Neural progenitor cell (in vitro differentiated cells): Measurements from ENCODE around the gene GRID1.

ENCODE experiments used
- EZH2 ChIP-seq: fragments of 200-600 bp; sonication (generic); IDR thresholded peaks from 2 replicates; pipeline ENCODE4 v1.6.1; 2017; ENCODE audit warnings: antibody characterized with exemption, mild to moderate bottlenecking, moderate library complexity
- EZH2phosphoT487 ChIP-seq: fragments of 200-600 bp; sonication (generic); IDR thresholded peaks from 2 replicates; pipeline ENCODE4 v1.6.1; 2017; ENCODE audit warnings: antibody characterized with exemption
- TF ChIP-seq, protein P1 (sequence below): fragments of 200-600 bp; sonication (generic); IDR thresholded peaks from 2 replicates; pipeline ENCODE4 v1.5.1; 2017; ENCODE audit warnings: antibody characterized with exemption, mild to moderate bottlenecking

DNA sequence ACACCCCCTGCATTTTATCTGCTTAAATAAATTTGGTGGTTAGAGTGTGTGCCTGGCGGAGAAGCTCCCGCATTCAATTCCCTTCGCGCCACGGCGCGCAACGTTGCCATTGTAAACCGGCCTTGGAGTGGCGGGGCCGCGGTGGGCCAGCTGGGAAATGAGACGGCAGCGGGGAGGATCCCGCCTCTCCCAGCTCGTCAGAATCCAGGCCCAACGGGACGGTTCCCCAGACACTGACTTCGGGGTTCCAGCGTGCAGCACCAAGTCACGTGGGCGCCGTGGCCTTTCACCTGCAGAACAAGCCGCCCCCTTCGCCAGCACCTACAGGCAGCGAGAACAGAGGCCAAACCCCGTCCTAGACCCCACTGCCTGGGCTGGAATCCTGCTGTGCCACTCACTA lies 103.4 kb downstream of the GRID1 start:
- TF ChIP-seq, protein P1, sequence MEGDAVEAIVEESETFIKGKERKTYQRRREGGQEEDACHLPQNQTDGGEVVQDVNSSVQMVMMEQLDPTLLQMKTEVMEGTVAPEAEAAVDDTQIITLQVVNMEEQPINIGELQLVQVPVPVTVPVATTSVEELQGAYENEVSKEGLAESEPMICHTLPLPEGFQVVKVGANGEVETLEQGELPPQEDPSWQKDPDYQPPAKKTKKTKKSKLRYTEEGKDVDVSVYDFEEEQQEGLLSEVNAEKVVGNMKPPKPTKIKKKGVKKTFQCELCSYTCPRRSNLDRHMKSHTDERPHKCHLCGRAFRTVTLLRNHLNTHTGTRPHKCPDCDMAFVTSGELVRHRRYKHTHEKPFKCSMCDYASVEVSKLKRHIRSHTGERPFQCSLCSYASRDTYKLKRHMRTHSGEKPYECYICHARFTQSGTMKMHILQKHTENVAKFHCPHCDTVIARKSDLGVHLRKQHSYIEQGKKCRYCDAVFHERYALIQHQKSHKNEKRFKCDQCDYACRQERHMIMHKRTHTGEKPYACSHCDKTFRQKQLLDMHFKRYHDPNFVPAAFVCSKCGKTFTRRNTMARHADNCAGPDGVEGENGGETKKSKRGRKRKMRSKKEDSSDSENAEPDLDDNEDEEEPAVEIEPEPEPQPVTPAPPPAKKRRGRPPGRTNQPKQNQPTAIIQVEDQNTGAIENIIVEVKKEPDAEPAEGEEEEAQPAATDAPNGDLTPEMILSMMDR, result no peak
- TF ChIP-seq EZH2phosphoT487 (no peak), EZH2 (no peak)
